HepG2 (cell line): ENCODE measurements around the gene BACH2. TPM values are rescaled to one million over a fixed set of nuclear protein-coding genes. Genes with fewer than 3 reads are reported as not detected.

ENCODE experiments used
- ATAC-seq: fragments of 200-7000 bp; cut with Tn5 transposase; 3 replicates; pipeline ENCODE4 v1.9.1; 2020; ENCODE audit warnings: mild to moderate bottlenecking, moderate library complexity
- BruUV-seq: library from RNA; stranded (reverse); fragments of 400-500 nt; replicated peaks from 2 replicates; lab custom pipeline; 2021; lab: Mats Ljungman, UMichigan
- CTCF ChIA-PET: fragments of 300-600 bp; formaldehyde crosslinking; extraction: SDS; loops from one replicate; lab custom pipeline; 2021; ENCODE audit warnings: low total read pairs, inconsistent platforms, low intra/inter-chr PET ratio; lab: Yijun Ruan, JAX
- POLR2A ChIA-PET: fragments of 350-600 bp; sonication (Branson Sonifier 250); formaldehyde crosslinking; loops from one replicate; lab custom pipeline; 2020; ENCODE audit warnings: antibody characterized with exemption, inconsistent platforms; lab: Yijun Ruan, JAX
- DNase-seq: peaks from one replicate; pipeline ENCODE4 v3.0.0-alpha.2; 2015; ENCODE audit warnings: low spot score
- FAIRE-seq: peaks from 3 replicates; lab custom pipeline; 2011; peaks lifted over from hg19 to GRCh38; lab: Jason Lieb, UNC
- H2AFZ ChIP-seq: one replicate; pipeline ENCODE4 v1.6.1; 2011; ENCODE audit warnings: low read length, inconsistent platforms
- H3K27ac ChIP-seq: fragments of 300-600 bp; 3 replicates; pipeline ENCODE4 v1.8.0; 2011; ENCODE audit warnings: mixed run types, mild to moderate bottlenecking, mixed read lengths, low read length, inconsistent platforms; ENCODE audit not compliant: insufficient read depth; ENCODE audit errors: extremely low read length
- H3K27me3 ChIP-seq, 2 experiments: fragments of 200-600 bp in 1 of 2; 2 replicates in 1 of 2; 3 replicates in 1 of 2; pipeline versions ENCODE4 v1.6.0 to v1.8.0; 2011; ENCODE audit warnings: low read length in 2 of 2, mild to moderate bottlenecking in 2 of 2, moderate library complexity in 2 of 2, inconsistent platforms in 1 of 2; ENCODE audit not compliant: insufficient read depth in 2 of 2, control insufficient read depth in 1 of 2
- H3K36me3 ChIP-seq, 2 experiments: fragments of 200-600 bp in 1 of 2; replicated peaks in 1 of 2; 2 replicates in 1 of 2; 3 replicates in 1 of 2; pipeline versions ENCODE4 v1.5.1 to v1.8.0; 2011; ENCODE audit warnings: low read length in 2 of 2, inconsistent platforms in 1 of 2; ENCODE audit not compliant: insufficient read depth in 2 of 2, control insufficient read depth in 1 of 2
- H3K4me1 ChIP-seq: 2 replicates; pipeline ENCODE4 v1.5.1; 2012; ENCODE audit warnings: low read length, inconsistent platforms; ENCODE audit not compliant: insufficient read depth
- H3K4me2 ChIP-seq: 2 replicates; pipeline ENCODE4 v1.6.0; 2011; ENCODE audit warnings: low read depth, low read length, inconsistent platforms
- H3K4me3 ChIP-seq, 3 experiments: fragments of 200-600 bp in 1 of 3; sonication (generic), shearing (Covaris generic) in 1 of 3; replicated peaks in 1 of 3; 2 replicates each; pipeline ENCODE4 v1.5.1; 2011 to 2016; ENCODE audit warnings: low read length in 3 of 3, inconsistent platforms in 2 of 3, low read depth in 2 of 3, mild to moderate bottlenecking in 2 of 3, control low read depth in 1 of 3, mixed read lengths in 1 of 3; ENCODE audit not compliant: insufficient read depth in 1 of 3
- H3K79me2 ChIP-seq: one replicate; pipeline ENCODE4 v1.6.1; 2011; ENCODE audit warnings: low read length, inconsistent platforms; ENCODE audit not compliant: insufficient read depth
- H3K9ac ChIP-seq: 2 replicates; pipeline ENCODE4 v1.6.0; 2011; ENCODE audit warnings: mild to moderate bottlenecking, low read depth, low read length, inconsistent platforms; ENCODE audit not compliant: insufficient read depth
- H3K9me3 ChIP-seq: 2 replicates; pipeline ENCODE4 v1.5.1; 2012; ENCODE audit warnings: mild to moderate bottlenecking, low read length
- H4K20me1 ChIP-seq: 2 replicates; pipeline ENCODE4 v1.6.0; 2011; ENCODE audit warnings: inconsistent platforms, mild to moderate bottlenecking, low read length, moderate library complexity; ENCODE audit not compliant: insufficient read depth
- ARID2 ChIP-seq: sonication (generic); formaldehyde crosslinking; IDR thresholded peaks from 2 replicates; pipeline ENCODE4 v1.8.1; 2022; ENCODE audit warnings: mild to moderate bottlenecking, missing genetic modification reagents, borderline replicate concordance
- ATF7-NPFF ChIP-seq: sonication (generic); formaldehyde crosslinking; IDR thresholded peaks from 2 replicates; pipeline ENCODE4 v1.8.1; 2023; ENCODE audit warnings: mild to moderate bottlenecking, low read depth, missing genetic modification reagents, moderate library complexity
- CREB1 ChIP-seq, 2 experiments: fragments of 450-650 bp in 1 of 2; IDR thresholded peaks; 2 replicates each; pipeline ENCODE4 v1.6.1; 2016 to 2017; ENCODE audit warnings: control low read depth in 1 of 2, mild to moderate bottlenecking in 1 of 2, missing compliant biosample characterization in 1 of 2, missing genetic modification characterization in 1 of 2
- E2F2 ChIP-seq: sonication (generic); formaldehyde crosslinking; IDR thresholded peaks from 2 replicates; pipeline ENCODE4 v1.4.0; 2020; ENCODE audit warnings: missing genetic modification reagents, borderline replicate concordance
- HMG20A ChIP-seq: IDR thresholded peaks from 2 replicates; pipeline ENCODE4 v1.6.1; 2016; ENCODE audit warnings: borderline replicate concordance
- IRF9 ChIP-seq: sonication (generic); formaldehyde crosslinking; IDR thresholded peaks from 2 replicates; pipeline ENCODE4 v1.8.0; 2022; ENCODE audit warnings: missing genetic modification reagents, mild to moderate bottlenecking, borderline replicate concordance
- KDM2A ChIP-seq: sonication (generic); formaldehyde crosslinking; IDR thresholded peaks from 2 replicates; pipeline ENCODE4 v1.4.0; 2020; ENCODE audit warnings: low read depth, missing genetic modification reagents, borderline replicate concordance
- MLLT10 ChIP-seq: sonication (generic); formaldehyde crosslinking; IDR thresholded peaks from 2 replicates; pipeline ENCODE4 v1.4.0; 2020; ENCODE audit warnings: missing genetic modification reagents
- NR2C2 ChIP-seq: sonication (generic); formaldehyde crosslinking; IDR thresholded peaks from 2 replicates; pipeline ENCODE4 v1.4.0; 2020; ENCODE audit warnings: missing genetic modification reagents, mild to moderate bottlenecking, moderate library complexity, borderline replicate concordance
- NR2F2 ChIP-seq: IDR thresholded peaks from 2 replicates; pipeline ENCODE4 v1.6.1; 2012; ENCODE audit warnings: low read depth, inconsistent platforms, borderline replicate concordance
- SNAI1 ChIP-seq: sonication (generic); formaldehyde crosslinking; IDR thresholded peaks from 2 replicates; pipeline ENCODE4 v1.5.0; 2020; ENCODE audit warnings: mild to moderate bottlenecking, missing genetic modification reagents, borderline replicate concordance
- TFE3 ChIP-seq: IDR thresholded peaks from 2 replicates; pipeline ENCODE4 v1.6.1; 2016
- TP53 ChIP-seq: sonication (generic); formaldehyde crosslinking; conservative IDR thresholded peaks from 2 replicates; pipeline ENCODE4 v1.4.0; 2020; ENCODE audit warnings: missing genetic modification reagents
- ZBTB20 ChIP-seq: sonication (generic); formaldehyde crosslinking; IDR thresholded peaks from 2 replicates; pipeline ENCODE4 v1.8.1; 2023; ENCODE audit warnings: missing genetic modification reagents, low read depth, mild to moderate bottlenecking, borderline replicate concordance
- ZNF616 ChIP-seq: sonication (generic); formaldehyde crosslinking; IDR thresholded peaks from 2 replicates; pipeline ENCODE4 v1.5.0; 2020; ENCODE audit warnings: low read depth, mild to moderate bottlenecking, missing genetic modification reagents
- ZNF691 ChIP-seq: sonication (generic); formaldehyde crosslinking; IDR thresholded peaks from 2 replicates; pipeline ENCODE4 v1.4.0; 2020; ENCODE audit warnings: missing genetic modification reagents, low read depth, mild to moderate bottlenecking, borderline replicate concordance
- ZNF775 ChIP-seq: sonication (generic); formaldehyde crosslinking; IDR thresholded peaks from 2 replicates; pipeline ENCODE4 v1.4.0; 2020; ENCODE audit warnings: missing genetic modification reagents, mild to moderate bottlenecking, moderate library complexity, borderline replicate concordance
- WGBS: methylation state at CpG from one replicate; pipeline ENCODE4 v1.1.6; 2017; ENCODE audit warnings: low lambda C conversion rate; 5-methylcytosine and 5-hydroxymethylcytosine counted together
- in situ Hi-C: cut with HindIII; loops from 2 replicates; pipeline ENCODE4 v1.10.0; 2017; ENCODE audit warnings: low pct_unique_long_range_greater_than_20kb; ENCODE audit not compliant: extremely low pct_ligation_motif_present
- intact Hi-C: fragments of 100-400 bp; cut with micrococcal nuclease; formaldehyde crosslinking; loops from one replicate; pipeline ENCODE4 v1.10.0; 2022; ENCODE audit not compliant: unreplicated experiment
- polyA plus RNA-seq, 8 experiments: library from polyadenylated mRNA; depleted of rRNA in 3 of 8; stranded (reverse) in 7 of 8; unstranded in 1 of 8; fragments of >200 nt; fragmentation: Illumina TruSeq in 4 of 8; extraction: Trizol in 4 of 8; gene quantifications; 2 replicates each; pipeline versions ENCODE4 v1.2.1 to v1.2.3, GENCODE V29; 2011 to 2016; ENCODE audit warnings: low read depth in 4 of 8, missing spikeins in 1 of 8, mixed read lengths in 1 of 8; ENCODE audit not compliant: insufficient read depth in 1 of 8
- total RNA-seq, 5 experiments: library from RNA; depleted of rRNA; stranded (reverse); fragments of >200 nt; fragmentation: Illumina TruSeq; extraction: Trizol; gene quantifications; 2 replicates each; pipeline ENCODE4 v1.2.3, GENCODE V29; 2016; ENCODE audit warnings: low read depth in 1 of 5
- TF ChIP-seq, protein P1 (sequence below): sonication (generic); formaldehyde crosslinking; IDR thresholded peaks from 2 replicates; pipeline ENCODE4 v1.5.0; 2020; ENCODE audit warnings: missing genetic modification reagents

Gene BACH2
- total and polyA plus RNA-seq, 2 of the 13 experiments (the other 11 are each of a cell fraction or from before 2014, with no cell fraction given), result 0.01 TPM; not detected in 1

DNA sequence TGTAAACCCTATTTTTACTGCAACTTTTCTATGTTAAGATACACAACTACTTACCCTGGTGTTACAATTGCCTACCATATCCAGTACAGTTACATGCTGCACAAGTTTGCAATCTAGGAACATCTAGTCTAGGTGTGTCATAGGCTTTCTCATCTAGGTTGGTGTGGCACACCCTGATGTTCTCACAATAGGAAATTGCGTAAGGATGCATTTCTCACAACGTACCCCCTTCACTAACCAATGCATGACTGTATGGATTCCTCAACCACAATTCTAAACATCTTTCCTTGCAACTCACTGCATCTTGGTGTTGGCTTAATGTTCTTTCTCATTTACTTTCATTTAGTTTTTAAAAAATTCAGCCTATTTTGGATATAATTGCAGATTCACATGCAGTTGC is 370.8 kb downstream of the BACH2 start:
- Histone ChIP-seq H3K9me3 (no peaks in the 10 kb centered on the region), H3K27ac (no peak overlapping the region), H2AFZ (no peak overlapping the region), H3K4me2 (no peak overlapping the region), H4K20me1 (no peaks in the 10 kb centered on the region), H3K4me1 (no peaks in the 10 kb centered on the region), H3K36me3 (no peaks in the 10 kb centered on the region), H3K27me3 (peaks cover 7 to 54% of the 10 kb centered on the region in 2 experiments; a peak in 3 of 5 replicates), H3K4me3 (no peak overlapping the region), H3K9ac (no peak overlapping the region), H3K79me2 (no peaks in the 10 kb centered on the region)
- BruUV-seq, result no TSS peak
- FAIRE-seq (no peak), ATAC-seq (no peak), DNase-seq (no peak)
- in situ Hi-C loops (no loop called here), intact Hi-C loops (loop anchor here (10.0 kb wide), 1 partner anchor 1269 kb away; no protein-coding TSS in a partner anchor)
- CTCF ChIA-PET, result no interaction called here
- POLR2A ChIA-PET, result no interaction called here
- WGBS, result 13% methylated on average over 2 of the region's 2 CpGs
- no peak for TF ChIP-seq KDM2A (CRISPR knock-in tag)
- no peak for TF ChIP-seq ZNF616
- no peak for TF ChIP-seq TP53 (CRISPR knock-in tag)
- no peak for TF ChIP-seq CREB1 (IDR thresholded peaks at IDR 0.05)
- TF ChIP-seq CREB1 (CRISPR knock-in tag; IDR thresholded peaks at IDR 0.05), result no peak
- no peak for TF ChIP-seq E2F2 (CRISPR knock-in tag)
- no peak for TF ChIP-seq IRF9
- TF ChIP-seq TFE3 (CRISPR knock-in tag), result no peak
- no peak for TF ChIP-seq MLLT10 (CRISPR knock-in tag)
- TF ChIP-seq ZNF691, result no peak
- no peak for TF ChIP-seq NR2F2
- TF ChIP-seq ZBTB20, result no peak
- no peak for TF ChIP-seq ZNF775 (CRISPR knock-in tag)
- TF ChIP-seq SNAI1 (CRISPR knock-in tag), result no peak
- TF ChIP-seq, protein P1, sequence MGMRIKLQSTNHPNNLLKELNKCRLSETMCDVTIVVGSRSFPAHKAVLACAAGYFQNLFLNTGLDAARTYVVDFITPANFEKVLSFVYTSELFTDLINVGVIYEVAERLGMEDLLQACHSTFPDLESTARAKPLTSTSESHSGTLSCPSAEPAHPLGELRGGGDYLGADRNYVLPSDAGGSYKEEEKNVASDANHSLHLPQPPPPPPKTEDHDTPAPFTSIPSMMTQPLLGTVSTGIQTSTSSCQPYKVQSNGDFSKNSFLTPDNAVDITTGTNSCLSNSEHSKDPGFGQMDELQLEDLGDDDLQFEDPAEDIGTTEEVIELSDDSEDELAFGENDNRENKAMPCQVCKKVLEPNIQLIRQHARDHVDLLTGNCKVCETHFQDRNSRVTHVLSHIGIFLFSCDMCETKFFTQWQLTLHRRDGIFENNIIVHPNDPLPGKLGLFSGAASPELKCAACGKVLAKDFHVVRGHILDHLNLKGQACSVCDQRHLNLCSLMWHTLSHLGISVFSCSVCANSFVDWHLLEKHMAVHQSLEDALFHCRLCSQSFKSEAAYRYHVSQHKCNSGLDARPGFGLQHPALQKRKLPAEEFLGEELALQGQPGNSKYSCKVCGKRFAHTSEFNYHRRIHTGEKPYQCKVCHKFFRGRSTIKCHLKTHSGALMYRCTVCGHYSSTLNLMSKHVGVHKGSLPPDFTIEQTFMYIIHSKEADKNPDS (CRISPR knock-in tag), result no peak
- TF ChIP-seq NR2C2 (CRISPR knock-in tag), result no peak
- TF ChIP-seq ARID2 (CRISPR knock-in tag), result no peak
- TF ChIP-seq HMG20A (CRISPR knock-in tag), result no peak
- no peak for TF ChIP-seq ATF7-NPFF
